ENCODE data around the gene GPC6.

GPC6 gene

DNA sequence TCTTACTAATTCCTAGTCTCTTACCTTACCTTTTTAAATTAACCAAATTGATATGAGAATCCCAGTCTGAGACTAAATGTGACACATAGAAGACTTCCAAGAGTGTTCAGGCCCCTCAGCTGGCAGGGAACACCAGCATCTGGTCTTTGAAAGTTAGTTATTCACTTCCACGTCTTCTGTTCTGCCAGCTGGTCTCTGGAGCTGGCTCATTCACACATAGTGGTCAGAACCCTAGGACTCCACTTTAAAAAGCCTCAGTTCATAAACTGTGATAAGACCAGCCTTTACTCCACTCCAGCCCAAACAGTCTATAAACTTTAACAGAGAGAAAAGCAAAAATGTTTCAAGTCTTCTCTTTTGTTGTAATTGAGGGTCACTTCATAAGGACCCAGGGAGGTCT lies 989.9 kb downstream of the GPC6 start:
- ChIA-PET POLR2A (no interaction called here), CTCF (no interaction called here)
- Histone ChIP-seq H3K9me3 (ENCODE audit: control insufficient read depth, insufficient read depth, low read depth, low read length) (no peaks in the 10 kb centered on the region), H3K4me3 (ENCODE audit: low read depth, low read length) (no peak overlapping the region), H3K36me3 (ENCODE audit: control insufficient read depth in 2 of 2, insufficient read depth in 1 of 2, low read length in 2 of 2) (no peaks in the 10 kb centered on the region), H3K27ac (ENCODE audit: extremely low read depth, low read depth, low read length) (no peak overlapping the region), H3K4me1 (ENCODE audit: control insufficient read depth, insufficient read depth, low read length) (no peaks in the 10 kb centered on the region)
- no peak for TF ChIP-seq ZNF843 (tag by site-specific recombination; IDR thresholded peaks at IDR 0.05)
- TF ChIP-seq KLF1 (tag by site-specific recombination; IDR thresholded peaks at IDR 0.05): no peak
- TF ChIP-seq KLF16 (tag by site-specific recombination; IDR thresholded peaks at IDR 0.05): no peak
- TF ChIP-seq ZNF513 (tag by site-specific recombination; IDR thresholded peaks at IDR 0.05): no peak
- TF ChIP-seq, protein P1, sequence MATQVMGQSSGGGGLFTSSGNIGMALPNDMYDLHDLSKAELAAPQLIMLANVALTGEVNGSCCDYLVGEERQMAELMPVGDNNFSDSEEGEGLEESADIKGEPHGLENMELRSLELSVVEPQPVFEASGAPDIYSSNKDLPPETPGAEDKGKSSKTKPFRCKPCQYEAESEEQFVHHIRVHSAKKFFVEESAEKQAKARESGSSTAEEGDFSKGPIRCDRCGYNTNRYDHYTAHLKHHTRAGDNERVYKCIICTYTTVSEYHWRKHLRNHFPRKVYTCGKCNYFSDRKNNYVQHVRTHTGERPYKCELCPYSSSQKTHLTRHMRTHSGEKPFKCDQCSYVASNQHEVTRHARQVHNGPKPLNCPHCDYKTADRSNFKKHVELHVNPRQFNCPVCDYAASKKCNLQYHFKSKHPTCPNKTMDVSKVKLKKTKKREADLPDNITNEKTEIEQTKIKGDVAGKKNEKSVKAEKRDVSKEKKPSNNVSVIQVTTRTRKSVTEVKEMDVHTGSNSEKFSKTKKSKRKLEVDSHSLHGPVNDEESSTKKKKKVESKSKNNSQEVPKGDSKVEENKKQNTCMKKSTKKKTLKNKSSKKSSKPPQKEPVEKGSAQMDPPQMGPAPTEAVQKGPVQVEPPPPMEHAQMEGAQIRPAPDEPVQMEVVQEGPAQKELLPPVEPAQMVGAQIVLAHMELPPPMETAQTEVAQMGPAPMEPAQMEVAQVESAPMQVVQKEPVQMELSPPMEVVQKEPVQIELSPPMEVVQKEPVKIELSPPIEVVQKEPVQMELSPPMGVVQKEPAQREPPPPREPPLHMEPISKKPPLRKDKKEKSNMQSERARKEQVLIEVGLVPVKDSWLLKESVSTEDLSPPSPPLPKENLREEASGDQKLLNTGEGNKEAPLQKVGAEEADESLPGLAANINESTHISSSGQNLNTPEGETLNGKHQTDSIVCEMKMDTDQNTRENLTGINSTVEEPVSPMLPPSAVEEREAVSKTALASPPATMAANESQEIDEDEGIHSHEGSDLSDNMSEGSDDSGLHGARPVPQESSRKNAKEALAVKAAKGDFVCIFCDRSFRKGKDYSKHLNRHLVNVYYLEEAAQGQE (tag by site-specific recombination; IDR thresholded peaks at IDR 0.05): no peak
- no peak for TF ChIP-seq ZNF132 (tag by site-specific recombination; IDR thresholded peaks at IDR 0.05; ENCODE audit: borderline replicate concordance)
- no peak for TF ChIP-seq ZNF266 (tag by site-specific recombination; IDR thresholded peaks at IDR 0.05; ENCODE audit: low read depth)
- no peak for TF ChIP-seq ZSCAN4 (tag by site-specific recombination; IDR thresholded peaks at IDR 0.05)
- no peak for TF ChIP-seq AEBP2 (tag by site-specific recombination; IDR thresholded peaks at IDR 0.05; ENCODE audit: borderline replicate concordance)
- TF ChIP-seq, protein P2, sequence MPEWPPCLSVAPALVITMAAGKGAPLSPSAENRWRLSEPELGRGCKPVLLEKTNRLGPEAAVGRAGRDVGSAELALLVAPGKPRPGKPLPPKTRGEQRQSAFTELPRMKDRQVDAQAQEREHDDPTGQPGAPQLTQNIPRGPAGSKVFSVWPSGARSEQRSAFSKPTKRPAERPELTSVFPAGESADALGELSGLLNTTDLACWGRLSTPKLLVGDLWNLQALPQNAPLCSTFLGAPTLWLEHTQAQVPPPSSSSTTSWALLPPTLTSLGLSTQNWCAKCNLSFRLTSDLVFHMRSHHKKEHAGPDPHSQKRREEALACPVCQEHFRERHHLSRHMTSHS (tag by site-specific recombination; IDR thresholded peaks at IDR 0.05): no peak

- H3K36me3 ChIP-seq (ENCODE audit: control insufficient read depth in 2 of 2, insufficient read depth in 1 of 2, low read length in 2 of 2): no peaks in the 10 kb centered on the region
- no peak overlapping the region for H3K4me3 ChIP-seq (ENCODE audit: low read depth, low read length)
- POLR2A ChIA-PET: no interaction called here
- CTCF ChIA-PET: no interaction called here
- TF ChIP-seq SCRT2 (tag by site-specific recombination; IDR thresholded peaks at IDR 0.05): peak; percentile 37; the same call in 1 of the 2 replicates
- TF ChIP-seq, protein P2 (tag by site-specific recombination; IDR thresholded peaks at IDR 0.05): no peak
- no peaks in the 10 kb centered on the region for H3K4me1 ChIP-seq (ENCODE audit: control insufficient read depth, insufficient read depth, low read length)
- no peak overlapping the region for H3K27ac ChIP-seq (ENCODE audit: extremely low read depth, low read depth, low read length)
- no peaks in the 10 kb centered on the region for H3K9me3 ChIP-seq (ENCODE audit: control insufficient read depth, insufficient read depth, low read depth, low read length)
Measured at GRCh38 chr13:94217370-94217769, 990.8 kb downstream of the GPC6 start.

- ChIA-PET CTCF (no interaction called here), POLR2A (no interaction called here)
- Histone ChIP-seq H3K36me3 (ENCODE audit: control insufficient read depth in 2 of 2, insufficient read depth in 1 of 2, low read length in 2 of 2) (no peaks in the 10 kb centered on the region), H3K4me3 (ENCODE audit: low read depth, low read length) (no peak overlapping the region), H3K9me3 (ENCODE audit: control insufficient read depth, insufficient read depth, low read depth, low read length) (no peaks in the 10 kb centered on the region), H3K27ac (ENCODE audit: extremely low read depth, low read depth, low read length) (no peak overlapping the region), H3K4me1 (ENCODE audit: control insufficient read depth, insufficient read depth, low read length) (no peaks in the 10 kb centered on the region)
- TF ChIP-seq ZNF280D (tag by site-specific recombination; IDR thresholded peaks at IDR 0.05): no peak
- no peak for TF ChIP-seq ZNF560 (tag by site-specific recombination; IDR thresholded peaks at IDR 0.05; ENCODE audit: borderline replicate concordance)
Measured at GRCh38 chr13:94218537-94218936, 991.9 kb downstream of the GPC6 start.
